HUES64 (cell line): ENCODE measurements around the gene ADAMTSL2.
"Not testable (repeated sequence)": the region's sequence is repeated elsewhere in the genome, so short reads cannot be mapped to it uniquely, and the experiment has no call there.

Experiments used
- H3K27ac ChIP-seq: 2 replicates; pipeline ENCODE4 v1.7.0; 2013; ENCODE audit warnings: low read depth, low read length, inconsistent platforms
- H3K27me3 ChIP-seq: 2 replicates; pipeline ENCODE4 v1.6.1; 2013; ENCODE audit warnings: mild to moderate bottlenecking, low read length; ENCODE audit not compliant: insufficient read depth
- H3K36me3 ChIP-seq: 2 replicates; pipeline ENCODE4 v1.6.1; 2013; ENCODE audit warnings: mild to moderate bottlenecking, low read length; ENCODE audit not compliant: insufficient read depth
- H3K4me1 ChIP-seq: 2 replicates; pipeline ENCODE4 v1.6.1; 2013; ENCODE audit warnings: mild to moderate bottlenecking, low read length, moderate library complexity; ENCODE audit not compliant: insufficient read depth
- H3K4me3 ChIP-seq: 2 replicates; pipeline ENCODE4 v1.5.1; 2013; ENCODE audit warnings: mild to moderate bottlenecking, low read length, moderate library complexity
- H3K9ac ChIP-seq: 2 replicates; pipeline ENCODE4 v1.6.1; 2013; ENCODE audit warnings: mild to moderate bottlenecking, low read depth, low read length
- H3K9me3 ChIP-seq: 2 replicates; pipeline ENCODE4 v1.6.1; 2013; ENCODE audit warnings: low read depth, low read length; ENCODE audit not compliant: insufficient read depth
- WGBS: fragments of 150-250, 120-280 bp; methylation state at CpG from one replicate; pipeline ENCODE4 v1.1.7; 2013; ENCODE audit warnings: missing lambda C conversion rate; 5-methylcytosine and 5-hydroxymethylcytosine counted together

The ADAMTSL2 gene

GRCh38 chr9:133563291-133563796, 28.8 kb downstream of the ADAMTSL2 start:
- Histone ChIP-seq H3K9me3 (no peaks in the 10 kb centered on the region), H3K27me3 (no peaks in the 10 kb centered on the region), H3K9ac (no peak overlapping the region), H3K27ac (no peak overlapping the region), H3K4me1 (peaks cover 8% of the 10 kb centered on the region; the same call in 1 of the 2 replicates), H3K4me3 (no peak overlapping the region), H3K36me3 (no peaks in the 10 kb centered on the region)
- 65% methylated on average over 14 of the region's 14 CpGs for WGBS

GRCh38 chr9:133563814-133564213, 29.3 kb downstream of the ADAMTSL2 start:
- not testable (repeated sequence) for H3K9ac ChIP-seq, H3K27me3 ChIP-seq, H3K4me3 ChIP-seq, H3K4me1 ChIP-seq, H3K9me3 ChIP-seq, H3K36me3 ChIP-seq, H3K27ac ChIP-seq

- no peak overlapping the region for H3K9ac ChIP-seq
- 0 out of 2 replicates have a peak, but pooled peaks cover 3% of the 10 kb centered on the region for H3K4me1 ChIP-seq
- no peak overlapping the region for H3K27ac ChIP-seq
- H3K27me3 ChIP-seq, result no peaks in the 10 kb centered on the region
- WGBS, result 84% methylated on average over 11 of the region's 11 CpGs
- H3K4me3 ChIP-seq, result no peak overlapping the region
- H3K36me3 ChIP-seq, result no peaks in the 10 kb centered on the region
- no peaks in the 10 kb centered on the region for H3K9me3 ChIP-seq
These were observed 30.1 kb downstream of the ADAMTSL2 start for GRCh38 chr9:133564451-133565116.

GRCh38 chr9:133566382-133566781, 31.9 kb downstream of the ADAMTSL2 start:
- H3K27me3 ChIP-seq, result no peaks in the 10 kb centered on the region
- no peaks in the 10 kb centered on the region for H3K36me3 ChIP-seq
- 0 out of 2 replicates have a peak, but pooled peaks cover 3% of the 10 kb centered on the region for H3K4me1 ChIP-seq
- WGBS, result 88% methylated on average over 14 of the region's 14 CpGs
- H3K9me3 ChIP-seq, result no peaks in the 10 kb centered on the region
- no peak overlapping the region for H3K9ac ChIP-seq
- no peak overlapping the region for H3K4me3 ChIP-seq
- H3K27ac ChIP-seq, result no peak overlapping the region

GRCh38 chr9:133566817-133567216, 32.3 kb downstream of the ADAMTSL2 start:
- H3K4me1 ChIP-seq, result 0 out of 2 replicates have a peak, but pooled peaks cover 3% of the 10 kb centered on the region

GRCh38 chr9:133568186-133568585, 33.7 kb downstream of the ADAMTSL2 start:
- 93% methylated on average over 33 of the region's 33 CpGs for WGBS

More at GRCh38 chr9:133566817-133567216, 32.3 kb downstream of the ADAMTSL2 start:
- H3K9me3 ChIP-seq, result no peaks in the 10 kb centered on the region
- 94% methylated on average over 17 of the region's 17 CpGs for WGBS
- no peak overlapping the region for H3K9ac ChIP-seq
- H3K36me3 ChIP-seq, result no peaks in the 10 kb centered on the region
- H3K27ac ChIP-seq, result no peak overlapping the region
- no peaks in the 10 kb centered on the region for H3K27me3 ChIP-seq
- no peak overlapping the region for H3K4me3 ChIP-seq

GRCh38 chr9:133569121-133569785, 34.7 kb downstream of the ADAMTSL2 start:
- no peaks in the 10 kb centered on the region for H3K9me3 ChIP-seq
- no peak overlapping the region for H3K9ac ChIP-seq
- no peak overlapping the region for H3K27ac ChIP-seq
- H3K36me3 ChIP-seq, result no peaks in the 10 kb centered on the region
- WGBS, result 94% methylated on average over 14 of the region's 14 CpGs
- H3K4me3 ChIP-seq, result no peak overlapping the region
- H3K4me1 ChIP-seq, result 0 out of 2 replicates have a peak, but pooled peaks cover 3% of the 10 kb centered on the region
- H3K27me3 ChIP-seq, result no peaks in the 10 kb centered on the region

More at GRCh38 chr9:133568186-133568585, 33.7 kb downstream of the ADAMTSL2 start:
- H3K9ac ChIP-seq, result no peak overlapping the region
- H3K4me1 ChIP-seq, result 0 out of 2 replicates have a peak, but pooled peaks cover 3% of the 10 kb centered on the region
- H3K4me3 ChIP-seq, result no peak overlapping the region
- H3K27me3 ChIP-seq, result no peaks in the 10 kb centered on the region
- no peaks in the 10 kb centered on the region for H3K36me3 ChIP-seq
- no peak overlapping the region for H3K27ac ChIP-seq
- H3K9me3 ChIP-seq, result no peaks in the 10 kb centered on the region

- Histone ChIP-seq H3K4me1 (0 out of 2 replicates have a peak, but pooled peaks cover 2% of the 10 kb centered on the region), H3K27ac (no peak overlapping the region), H3K27me3 (no peaks in the 10 kb centered on the region), H3K36me3 (no peaks in the 10 kb centered on the region), H3K9me3 (no peaks in the 10 kb centered on the region), H3K9ac (no peak overlapping the region), H3K4me3 (no peak overlapping the region)
- 72% methylated on average over 36 of the region's 36 CpGs for WGBS
These were observed 35.6 kb downstream of the ADAMTSL2 start for GRCh38 chr9:133569891-133570690.

GRCh38 chr9:133570691-133571080, 36.2 kb downstream of the ADAMTSL2 start:
- Histone ChIP-seq H3K4me1 (no peaks in the 10 kb centered on the region), H3K36me3 (no peaks in the 10 kb centered on the region), H3K9me3 (no peaks in the 10 kb centered on the region), H3K4me3 (no peak overlapping the region), H3K27ac (no peak overlapping the region), H3K9ac (no peak overlapping the region), H3K27me3 (no peaks in the 10 kb centered on the region)
- WGBS, result 74% methylated on average over 16 of the region's 16 CpGs

GRCh38 chr9:133571391-133571890, 36.9 kb downstream of the ADAMTSL2 start:
- H3K36me3 ChIP-seq, result no peaks in the 10 kb centered on the region
- 0 out of 2 replicates have a peak, but pooled peaks cover 6% of the 10 kb centered on the region for H3K4me1 ChIP-seq
- no peak overlapping the region for H3K4me3 ChIP-seq
- 92% methylated on average over 9 of the region's 9 CpGs for WGBS
- H3K27me3 ChIP-seq, result no peaks in the 10 kb centered on the region
- H3K27ac ChIP-seq, result no peak overlapping the region
- no peak overlapping the region for H3K9ac ChIP-seq
- no peaks in the 10 kb centered on the region for H3K9me3 ChIP-seq
